Activated naive CD4-positive, alpha-beta T cell treated with anti-CD3 and anti-CD28 coated beads, Interleukin-2, amount 50 U/mL, for 16 hours (primary cell): ENCODE data around the gene COBL.

Experiments used
- DNase-seq: peaks from one replicate; pipeline ENCODE4 v3.0.0-alpha.2; 2020

The COBL gene

DNA sequence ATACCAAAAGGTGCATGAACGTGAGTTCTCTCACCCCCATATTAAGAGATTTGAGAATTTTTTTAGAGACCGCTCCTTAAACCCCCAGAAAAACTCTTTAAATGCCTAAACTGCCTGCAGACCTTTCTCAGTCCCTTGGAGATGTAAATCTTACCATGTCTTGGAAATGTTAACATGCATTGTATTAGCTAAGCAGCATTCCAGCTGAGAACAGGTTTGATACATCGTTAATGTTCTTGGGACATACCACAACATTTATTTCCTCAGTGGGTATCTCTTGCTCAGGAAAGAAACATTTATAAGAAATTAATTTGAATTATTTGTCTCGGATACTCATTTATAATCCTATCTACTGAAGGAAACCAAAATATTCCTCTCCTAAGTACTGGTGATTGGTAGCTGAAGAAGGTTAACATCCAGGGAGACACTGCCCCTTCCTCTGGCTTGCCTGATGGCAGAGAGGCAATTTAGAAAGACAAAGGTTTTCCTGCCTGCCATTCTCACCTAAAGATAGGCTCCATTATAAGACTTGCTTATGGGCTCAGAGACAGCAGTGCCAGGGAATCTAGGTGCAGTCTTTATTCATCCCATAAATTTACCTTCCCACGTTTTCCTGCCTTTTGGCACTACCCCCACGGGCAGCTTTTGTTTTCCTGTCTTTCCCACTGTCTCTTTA is 141.2 kb downstream of the COBL start:
- DNase-seq = no peak

DNA sequence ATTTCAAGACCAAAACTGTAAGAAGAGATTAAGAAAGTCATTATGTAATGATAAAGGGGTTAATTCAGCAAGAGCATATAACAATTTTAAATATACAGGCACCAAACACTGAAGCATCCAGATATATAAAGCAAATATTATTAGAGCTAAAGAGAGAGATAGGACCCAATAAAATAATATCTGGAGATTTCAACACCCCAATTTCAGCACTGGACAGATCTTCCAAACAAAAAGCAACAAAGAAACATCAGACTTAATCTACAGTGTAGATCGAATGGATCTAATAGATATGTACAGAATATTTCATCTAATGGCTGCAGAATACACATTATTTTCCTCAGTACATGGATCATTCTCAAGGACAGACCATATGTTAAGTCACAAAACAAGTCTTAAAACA is 151.3 kb downstream of the COBL start:
- DNase-seq = no peak

DNA sequence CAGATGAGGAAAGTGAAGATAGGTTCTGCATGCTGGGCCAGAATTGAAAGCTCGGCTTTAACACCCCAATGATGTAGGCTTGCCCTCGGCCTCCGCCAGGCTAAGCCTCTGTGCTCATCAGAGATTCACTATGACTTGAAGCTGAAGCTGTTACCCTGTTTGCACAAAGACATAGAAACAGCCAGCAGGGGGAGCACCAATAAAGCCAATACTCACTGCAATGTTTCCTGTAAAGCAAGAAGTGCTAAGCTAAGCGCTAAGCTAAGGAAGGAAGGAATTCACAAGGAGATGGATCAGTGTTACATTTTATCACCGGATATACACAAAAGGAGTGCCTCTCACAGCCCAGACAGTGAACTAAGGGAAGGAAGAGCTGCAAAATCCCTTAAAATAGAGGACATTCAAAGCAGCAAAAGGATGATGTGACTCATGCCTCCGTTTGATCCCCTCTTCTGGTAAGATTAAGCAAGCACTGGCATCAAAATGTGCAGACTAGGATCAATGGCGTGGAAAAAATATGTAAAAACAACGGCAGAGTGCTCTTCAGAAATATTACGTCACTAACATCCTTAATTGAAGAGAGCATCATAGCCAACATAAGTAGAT is 153.8 kb downstream of the COBL start:
- DNase-seq = peak; percentile 71

- DNase-seq = no peak
Measured at GRCh38 chr7:51161937-51162336, 154.7 kb downstream of the COBL start.

DNA sequence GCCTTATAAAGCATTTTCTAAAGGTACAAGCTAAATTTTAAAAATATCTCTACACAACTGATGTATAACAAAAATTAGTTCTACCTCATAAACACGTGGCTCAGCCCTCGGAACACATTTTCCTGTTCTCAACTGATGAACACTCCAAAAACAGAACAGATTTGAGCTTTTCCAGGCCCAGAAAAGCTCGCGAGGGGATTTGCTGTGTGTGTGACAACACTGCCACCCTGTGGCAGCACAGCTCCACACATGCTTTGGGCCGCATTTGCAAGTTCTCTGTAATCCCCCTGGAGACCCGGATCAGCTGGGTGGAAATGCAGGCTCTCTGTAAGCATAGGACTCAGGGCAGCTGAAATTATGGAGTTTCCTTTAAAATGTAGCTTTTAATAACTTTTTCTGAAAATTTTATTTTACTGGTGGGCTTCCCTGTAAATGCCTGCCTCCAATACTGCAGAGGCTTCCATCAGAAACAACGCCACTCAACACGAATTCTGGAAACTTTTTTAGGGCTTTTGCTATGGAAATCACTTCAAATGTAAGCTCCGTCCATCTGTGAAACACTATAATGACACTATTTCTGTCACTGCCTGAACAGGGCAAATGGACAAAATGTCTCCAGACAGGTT is 155.5 kb downstream of the COBL start:
- DNase-seq = peak; percentile 56

DNA sequence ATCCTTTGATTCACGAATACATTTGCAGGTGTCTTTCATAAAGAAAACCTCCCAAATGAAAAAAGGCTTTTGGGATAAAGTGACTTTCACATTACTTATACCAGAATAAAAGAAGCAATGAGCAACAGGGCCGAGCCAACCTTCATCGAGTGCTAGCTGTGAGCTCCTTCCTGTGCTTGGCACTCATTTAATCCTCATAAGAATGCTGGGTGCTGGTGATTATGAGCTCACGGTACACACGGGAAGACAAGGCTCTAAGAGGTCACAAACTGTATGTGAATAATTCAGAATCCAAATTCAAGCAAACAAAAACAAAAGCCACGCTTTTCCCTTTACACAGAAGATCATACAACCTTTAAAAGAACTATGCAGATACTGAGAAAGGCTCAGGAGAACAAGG is 156.2 kb downstream of the COBL start:
- DNase-seq = no peak

DNA sequence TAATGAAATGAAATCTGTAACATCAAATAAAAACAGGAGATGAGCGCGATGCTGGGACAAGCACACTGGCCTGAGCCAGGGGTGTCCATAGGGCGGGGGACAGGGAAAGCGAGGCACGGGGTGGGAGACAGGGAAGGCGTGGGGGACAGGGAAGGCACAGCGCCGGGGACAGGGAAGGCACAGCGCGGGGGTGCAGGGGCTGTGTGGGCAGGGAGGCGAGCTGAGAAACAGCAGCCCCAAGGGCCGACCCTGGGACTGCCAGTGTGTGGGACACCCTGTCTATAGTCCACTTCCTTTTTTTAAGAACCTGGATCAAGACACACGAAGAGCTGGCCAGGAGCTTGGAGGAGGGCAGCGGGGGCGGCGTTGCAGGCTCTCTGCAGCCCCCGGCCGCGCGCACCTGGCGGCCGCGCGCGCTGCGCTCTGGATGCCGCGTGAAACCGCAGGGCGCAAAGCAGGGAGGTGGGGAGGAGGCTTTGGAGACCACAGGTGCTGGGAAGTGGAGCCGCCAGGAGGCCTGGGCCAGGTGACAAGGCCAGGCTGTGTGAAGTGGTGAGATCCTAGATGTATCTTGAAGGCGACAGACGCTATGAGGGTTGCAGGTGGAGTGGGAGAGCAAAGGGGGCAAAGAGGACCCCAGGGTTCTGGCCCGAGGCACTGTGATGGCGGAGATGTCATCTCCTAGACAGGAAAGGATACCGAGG is 157.7 kb downstream of the COBL start:
- no peak for DNase-seq

- DNase-seq = no peak
Measured at GRCh38 chr7:51158211-51158610, 158.4 kb downstream of the COBL start.

DNA sequence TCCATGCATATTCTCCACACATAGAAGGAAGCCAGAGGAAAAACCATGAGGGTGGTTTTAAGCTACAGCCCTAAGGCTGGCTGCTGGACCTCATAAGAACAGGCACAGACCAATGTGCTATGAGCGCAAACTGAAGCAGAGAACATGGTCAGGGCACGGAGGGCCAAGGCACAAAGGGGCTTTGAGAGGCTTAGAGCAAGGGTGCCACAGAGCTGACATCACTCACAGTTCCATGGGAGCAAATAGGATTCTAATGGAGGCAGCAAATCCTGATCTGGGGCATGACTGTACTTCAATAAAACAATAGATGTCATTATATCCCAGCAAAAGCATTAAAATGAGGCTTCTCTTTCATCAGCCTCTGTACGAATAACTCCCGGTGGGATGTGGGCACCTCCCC is 162.4 kb downstream of the COBL start:
- DNase-seq = no peak

DNA sequence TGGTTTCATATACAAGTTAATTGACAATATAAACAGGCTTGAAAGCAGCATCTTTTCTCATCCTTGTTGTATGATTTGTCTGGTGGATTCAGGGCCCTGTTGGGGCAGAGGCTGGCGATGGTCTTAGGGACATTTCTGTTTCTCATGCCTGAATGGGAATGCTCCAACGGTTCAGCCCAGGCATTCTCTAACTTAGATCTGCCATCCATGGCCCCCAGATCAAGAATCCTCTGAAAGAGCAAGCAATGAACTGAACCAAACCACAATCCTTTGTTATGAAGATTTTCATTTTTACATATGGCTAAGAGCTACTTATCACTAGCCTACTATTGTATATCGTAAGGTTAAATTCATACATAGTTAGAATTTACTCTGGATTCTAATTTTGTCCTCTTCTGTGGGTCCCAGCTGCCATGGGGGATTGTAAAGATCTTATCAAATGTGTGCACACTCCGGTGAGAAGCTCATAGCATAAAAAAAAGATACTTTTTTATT is 163.9 kb downstream of the COBL start:
- DNase-seq = no peak

DNA sequence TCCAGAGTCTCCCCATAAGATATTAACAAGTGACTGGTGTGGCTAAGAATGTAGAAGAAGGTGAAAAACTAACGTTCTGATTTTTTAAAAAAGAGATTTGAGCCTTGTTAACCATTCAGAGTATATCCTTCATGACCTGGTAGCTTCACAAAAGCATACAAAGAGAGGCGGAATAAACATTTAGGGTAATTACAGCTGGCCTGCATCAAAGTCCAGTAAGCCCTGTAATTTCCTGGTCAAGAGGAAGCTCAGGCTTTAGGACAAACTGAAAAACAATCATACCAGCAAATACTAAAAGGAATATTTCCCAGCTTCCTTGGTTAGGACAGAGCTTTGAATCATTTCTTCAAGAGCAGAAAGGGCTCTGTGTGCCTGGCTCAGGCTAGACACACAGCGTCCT is 165.2 kb downstream of the COBL start:
- no peak for DNase-seq

DNA sequence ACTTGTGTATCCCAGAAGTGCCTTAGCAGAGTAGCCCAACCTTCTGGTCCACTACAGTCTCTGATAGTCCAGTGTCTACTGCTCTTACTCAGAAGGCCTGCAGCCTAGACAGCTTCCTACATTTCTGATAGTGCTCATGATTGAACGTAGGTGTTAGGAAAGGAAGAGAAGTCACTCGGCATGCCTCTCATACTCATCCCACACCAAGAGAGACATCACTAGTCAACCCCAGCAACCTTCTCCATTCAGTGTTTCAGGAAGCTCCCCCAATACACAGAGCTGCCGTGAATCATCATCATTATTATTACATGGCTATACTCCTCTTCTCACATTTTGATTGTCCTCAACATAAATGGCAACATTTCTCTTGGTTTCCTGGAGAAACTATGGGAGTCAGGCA is 166.4 kb downstream of the COBL start:
- DNase-seq = no peak

- no peak for DNase-seq
Measured at GRCh38 chr7:51148216-51148615, 168.4 kb downstream of the COBL start.

GRCh38 chr7:51146816-51147586 is 169.6 kb downstream of the COBL start:
- no peak for DNase-seq

GRCh38 chr7:51144178-51144577 is 172.4 kb downstream of the COBL start:
- no peak for DNase-seq

- no peak for DNase-seq
Measured at GRCh38 chr7:51142741-51143385, 173.7 kb downstream of the COBL start.

- no peak for DNase-seq
Measured at GRCh38 chr7:51141451-51142003, 175.1 kb downstream of the COBL start.

GRCh38 chr7:51140199-51141164 is 176.1 kb downstream of the COBL start:
- DNase-seq = no peak

DNA sequence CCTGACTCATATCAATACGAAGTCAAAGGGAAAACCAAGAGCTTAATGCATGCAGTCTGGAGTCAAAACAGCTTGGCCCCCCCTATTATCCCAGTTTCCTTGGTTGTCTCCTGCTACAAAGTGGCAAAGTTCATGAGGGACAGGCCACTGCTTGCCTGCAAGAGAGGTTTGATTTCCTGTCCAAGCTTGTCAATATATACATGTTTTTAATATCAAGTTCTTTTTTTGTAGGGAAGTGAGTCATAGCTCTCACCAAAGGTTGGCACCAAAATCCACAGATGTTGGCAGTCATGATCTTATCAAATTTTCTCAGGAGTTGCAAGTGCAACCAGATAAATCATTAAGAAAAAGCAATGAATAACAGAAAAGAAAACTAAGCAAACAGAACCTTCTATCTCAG is 176.8 kb downstream of the COBL start:
- DNase-seq = no peak

DNA sequence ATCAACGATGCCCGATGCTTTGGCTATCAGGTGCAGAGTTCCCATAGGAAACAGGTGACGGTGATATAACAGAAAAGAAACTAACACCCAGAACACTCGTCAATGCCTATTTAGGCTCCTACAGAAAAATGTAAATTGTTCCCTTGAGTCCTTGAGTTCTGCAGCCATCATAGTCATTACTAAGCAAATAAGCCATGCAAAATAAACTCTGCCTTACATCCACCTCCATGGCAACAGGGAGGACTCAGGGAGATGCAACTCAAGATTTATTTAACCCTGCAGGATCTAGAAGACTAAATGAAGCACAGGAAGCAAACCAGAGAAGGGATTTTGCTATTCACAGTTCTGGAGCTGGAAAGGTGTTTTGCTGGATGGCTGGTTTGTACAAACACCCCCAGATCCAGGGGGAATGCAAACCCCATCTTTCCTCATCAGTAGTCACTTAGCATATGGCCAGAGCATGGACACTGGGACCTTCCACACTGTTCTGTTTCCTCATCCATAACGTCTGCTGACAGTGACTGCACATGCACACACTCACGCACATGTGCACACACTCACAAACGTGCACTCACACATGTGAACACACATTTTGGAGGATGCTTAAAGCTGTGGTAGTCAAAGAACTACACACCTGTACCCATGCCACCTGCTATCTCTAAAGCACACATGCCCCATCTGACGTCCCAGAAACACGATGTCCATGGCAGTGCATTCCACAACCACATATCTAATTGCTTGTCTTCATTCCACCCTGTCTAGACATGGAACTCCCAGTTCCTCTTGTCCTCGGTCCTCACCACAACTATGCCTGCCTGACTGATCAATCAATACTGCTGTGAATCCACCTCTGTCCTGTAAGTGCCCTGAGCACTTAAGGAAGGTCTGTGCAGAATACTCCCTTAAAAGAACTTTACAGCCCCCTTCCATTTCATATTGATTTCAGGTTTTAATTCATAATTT is 178.2 kb downstream of the COBL start:
- no peak for DNase-seq
